ENCODE results near the gene MTHFR.
A peak's percentile ranks its signal among the peaks of the same experiment; 100 is the strongest.

The MTHFR gene

GRCh38 chr1:11805422-11806306 is at the start of gene MTHFR, which contains the start of gene CLCN6:
MTHFR (minus strand) TSS chr1:11805964; CDS start chr1:11803116, 2,848 bp downstream.
CLCN6 (plus strand) TSS chr1:11806191; CDS start chr1:11806263, 72 bp downstream.
- H3K9ac ChIP-seq (ENCODE audit: low read depth, low read length), result peak within 1 kb of the TSS; percentile 90
- peak within 1 kb of the TSS; percentile 92 for H3K4me3 ChIP-seq (ENCODE audit: low read depth, low read length)
- H3K36me3 ChIP-seq (ENCODE audit: control insufficient read depth, insufficient read depth, low read length), result peaks cover 6% of the 10 kb centered on the region
- peaks cover 15% of the 10 kb centered on the region for H3K4me1 ChIP-seq (ENCODE audit: control insufficient read depth, insufficient read depth, low read length)
- no peaks in the 10 kb centered on the region for H3K27me3 ChIP-seq (ENCODE audit: control insufficient read depth, insufficient read depth, low read length)
- no peaks in the 10 kb centered on the region for H3K9me3 ChIP-seq (ENCODE audit: control insufficient read depth, insufficient read depth, low read length)

GRCh38 chr1:11855430-11855829 is 49.7 kb upstream of the MTHFR start:
- H3K4me1 ChIP-seq (ENCODE audit: control insufficient read depth, insufficient read depth, low read length), result no peaks in the 10 kb centered on the region
- H3K27me3 ChIP-seq (ENCODE audit: control insufficient read depth, insufficient read depth, low read length), result peaks cover 29% of the 10 kb centered on the region
- no peak overlapping the region for H3K4me3 ChIP-seq (ENCODE audit: low read depth, low read length)
- H3K9ac ChIP-seq (ENCODE audit: low read depth, low read length), result no peak overlapping the region
- no peaks in the 10 kb centered on the region for H3K9me3 ChIP-seq (ENCODE audit: control insufficient read depth, insufficient read depth, low read length)
- no peaks in the 10 kb centered on the region for H3K36me3 ChIP-seq (ENCODE audit: control insufficient read depth, insufficient read depth, low read length)

DNA sequence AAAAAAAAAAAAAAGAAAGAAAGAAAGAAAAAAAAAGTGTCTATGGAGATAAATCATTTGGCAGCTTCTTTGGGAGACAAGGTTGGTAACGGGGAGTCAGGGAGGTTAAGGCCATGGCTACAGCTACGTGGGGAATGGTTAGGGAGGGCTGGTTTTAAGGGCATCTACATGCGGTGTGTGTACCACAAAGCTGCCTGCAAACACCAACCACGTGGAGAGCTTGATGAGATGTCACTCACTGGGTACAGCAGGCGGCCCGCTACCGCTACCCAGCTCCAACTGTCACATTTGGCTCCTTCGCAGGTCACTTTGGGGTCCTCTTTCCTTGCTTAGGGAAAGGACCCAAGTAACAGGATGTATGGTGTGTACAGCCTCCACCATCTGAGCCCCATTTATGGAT is 48.8 kb upstream of the MTHFR start:
- Histone ChIP-seq H3K9ac (ENCODE audit: low read depth, low read length) (no peak overlapping the region), H3K27me3 (ENCODE audit: control insufficient read depth, insufficient read depth, low read length) (peaks cover 22% of the 10 kb centered on the region), H3K4me1 (ENCODE audit: control insufficient read depth, insufficient read depth, low read length) (no peaks in the 10 kb centered on the region), H3K9me3 (ENCODE audit: control insufficient read depth, insufficient read depth, low read length) (no peaks in the 10 kb centered on the region), H3K36me3 (ENCODE audit: control insufficient read depth, insufficient read depth, low read length) (no peaks in the 10 kb centered on the region), H3K4me3 (ENCODE audit: low read depth, low read length) (no peak overlapping the region)

DNA sequence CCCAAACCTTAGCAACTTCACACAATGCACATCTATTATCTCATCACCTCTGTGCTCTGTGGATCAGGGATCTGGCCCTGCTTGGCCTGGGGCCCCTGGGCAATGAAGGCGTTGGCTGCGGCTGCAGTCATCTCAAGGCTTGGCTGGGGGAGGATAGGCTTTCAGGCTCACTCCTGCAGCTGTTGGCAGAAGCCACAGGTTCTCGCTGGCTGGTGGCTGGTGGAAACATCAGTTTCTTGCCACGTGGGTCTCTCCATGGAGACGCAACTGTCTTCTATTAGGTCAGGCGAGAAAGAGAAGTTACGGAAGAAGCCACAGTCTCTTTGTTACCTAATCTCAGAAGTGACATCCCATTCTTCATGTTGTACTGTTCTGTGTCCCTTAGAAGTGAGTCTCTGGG is 45.4 kb upstream of the MTHFR start:
- H3K9ac ChIP-seq (ENCODE audit: low read depth, low read length), result no peak overlapping the region
- H3K4me3 ChIP-seq (ENCODE audit: low read depth, low read length), result no peak overlapping the region
- H3K36me3 ChIP-seq (ENCODE audit: control insufficient read depth, insufficient read depth, low read length), result peaks cover 2% of the 10 kb centered on the region
- H3K9me3 ChIP-seq (ENCODE audit: control insufficient read depth, insufficient read depth, low read length), result no peaks in the 10 kb centered on the region
- no peaks in the 10 kb centered on the region for H3K27me3 ChIP-seq (ENCODE audit: control insufficient read depth, insufficient read depth, low read length)
- no peaks in the 10 kb centered on the region for H3K4me1 ChIP-seq (ENCODE audit: control insufficient read depth, insufficient read depth, low read length)

GRCh38 chr1:11850156-11850555 is 44.4 kb upstream of the MTHFR start:
- no peak overlapping the region for H3K9ac ChIP-seq (ENCODE audit: low read depth, low read length)
- H3K4me3 ChIP-seq (ENCODE audit: low read depth, low read length), result no peak overlapping the region

GRCh38 chr1:11848373-11848700 is 42.6 kb upstream of the MTHFR start:
- Histone ChIP-seq H3K36me3 (ENCODE audit: control insufficient read depth, insufficient read depth, low read length) (peaks cover 8% of the 10 kb centered on the region), H3K4me3 (ENCODE audit: low read depth, low read length) (no peak overlapping the region), H3K4me1 (ENCODE audit: control insufficient read depth, insufficient read depth, low read length) (no peaks in the 10 kb centered on the region), H3K9ac (ENCODE audit: low read depth, low read length) (no peak overlapping the region), H3K9me3 (ENCODE audit: control insufficient read depth, insufficient read depth, low read length) (no peaks in the 10 kb centered on the region), H3K27me3 (ENCODE audit: control insufficient read depth, insufficient read depth, low read length) (no peaks in the 10 kb centered on the region)

More at GRCh38 chr1:11850156-11850555, 44.4 kb upstream of the MTHFR start:
- H3K36me3 ChIP-seq (ENCODE audit: control insufficient read depth, insufficient read depth, low read length), result peaks cover 2% of the 10 kb centered on the region
- H3K27me3 ChIP-seq (ENCODE audit: control insufficient read depth, insufficient read depth, low read length), result no peaks in the 10 kb centered on the region
- no peaks in the 10 kb centered on the region for H3K9me3 ChIP-seq (ENCODE audit: control insufficient read depth, insufficient read depth, low read length)
- no peaks in the 10 kb centered on the region for H3K4me1 ChIP-seq (ENCODE audit: control insufficient read depth, insufficient read depth, low read length)

DNA sequence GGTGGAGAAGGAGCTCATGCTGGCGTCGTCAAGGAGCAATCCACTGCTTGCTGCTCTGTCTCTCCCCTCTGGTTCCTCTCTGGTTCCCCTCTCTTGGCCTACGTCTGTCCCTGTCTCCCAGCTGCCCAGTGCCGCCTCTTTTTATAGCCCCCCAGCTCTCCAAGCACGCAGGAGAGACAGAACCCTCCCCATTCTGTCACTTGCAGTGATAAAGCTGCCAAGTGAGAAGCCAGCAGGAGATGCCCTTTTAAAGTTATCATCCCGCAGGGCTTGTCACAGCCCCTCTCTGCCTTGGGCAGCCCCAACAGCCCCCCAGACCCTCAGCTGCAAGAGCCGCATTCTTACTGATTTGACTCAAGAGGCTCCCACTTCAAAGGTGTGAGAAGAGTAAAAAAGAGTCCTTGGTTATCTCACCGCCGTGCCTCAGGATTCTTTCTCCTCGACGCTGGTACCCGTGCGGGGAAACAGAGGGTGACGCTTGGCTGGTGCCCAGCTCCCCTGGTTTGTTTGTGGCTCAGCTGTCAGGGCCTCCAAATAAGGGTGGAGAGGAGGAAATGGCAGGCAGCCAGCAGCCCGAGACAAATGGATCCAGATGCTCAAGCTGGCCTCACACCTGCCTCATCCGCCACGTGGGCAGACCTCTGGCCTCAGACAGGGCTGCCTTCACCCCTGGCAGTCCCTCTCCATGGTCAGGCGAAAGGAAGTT is 42.1 kb upstream of the MTHFR start, which contains the start of gene NPPA:
Gene NPPA, minus strand, starts transcription at position 117 of the 706 bp plus-strand sequence. Its CDS starts 99 bp downstream, at position 18.
- Histone ChIP-seq H3K4me3 (ENCODE audit: low read depth, low read length) (no peak within 1 kb of the TSS), H3K27me3 (ENCODE audit: control insufficient read depth, insufficient read depth, low read length) (no peaks in the 10 kb centered on the region), H3K9me3 (ENCODE audit: control insufficient read depth, insufficient read depth, low read length) (no peaks in the 10 kb centered on the region), H3K4me1 (ENCODE audit: control insufficient read depth, insufficient read depth, low read length) (no peaks in the 10 kb centered on the region), H3K9ac (ENCODE audit: low read depth, low read length) (no peak within 1 kb of the TSS), H3K36me3 (ENCODE audit: control insufficient read depth, insufficient read depth, low read length) (peaks cover 8% of the 10 kb centered on the region)

DNA sequence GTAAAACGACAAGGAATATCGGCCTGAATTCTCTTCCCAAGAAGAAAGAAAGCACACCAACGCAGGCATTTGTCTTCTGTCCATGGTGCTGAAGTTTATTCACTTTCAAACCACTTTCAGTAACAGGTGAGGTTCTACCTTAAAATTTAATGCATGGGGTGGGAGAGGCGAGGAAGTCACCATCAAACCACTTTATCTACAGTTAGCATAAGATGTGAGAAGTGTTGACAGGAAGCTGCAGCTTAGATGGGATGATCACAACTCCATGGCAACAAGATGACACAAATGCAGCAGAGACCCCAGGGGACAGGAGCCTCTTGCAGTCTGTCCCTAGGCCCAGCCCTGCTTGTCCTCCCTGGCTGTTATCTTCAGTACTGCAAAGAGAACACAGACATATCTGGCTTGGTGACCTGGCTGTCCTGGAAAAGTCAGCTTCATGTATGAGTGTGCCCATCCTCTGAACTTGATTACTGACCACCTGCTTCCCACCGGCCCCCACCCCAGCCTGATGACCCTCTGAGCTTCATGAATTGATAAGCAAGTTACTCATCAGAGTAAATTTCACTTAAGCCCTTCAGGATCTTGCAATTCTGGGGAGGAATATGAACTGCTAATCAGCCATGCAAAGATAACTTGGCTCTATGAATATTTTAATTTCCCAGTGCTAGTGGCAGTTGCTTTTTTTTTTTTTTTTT is 40.0 kb upstream of the MTHFR start:
- Histone ChIP-seq H3K9me3 (ENCODE audit: control insufficient read depth, insufficient read depth, low read length) (no peaks in the 10 kb centered on the region), H3K27me3 (ENCODE audit: control insufficient read depth, insufficient read depth, low read length) (no peaks in the 10 kb centered on the region), H3K4me1 (ENCODE audit: control insufficient read depth, insufficient read depth, low read length) (no peaks in the 10 kb centered on the region), H3K9ac (ENCODE audit: low read depth, low read length) (no peak overlapping the region), H3K36me3 (ENCODE audit: control insufficient read depth, insufficient read depth, low read length) (peaks cover 25% of the 10 kb centered on the region), H3K4me3 (ENCODE audit: low read depth, low read length) (no peak overlapping the region)

DNA sequence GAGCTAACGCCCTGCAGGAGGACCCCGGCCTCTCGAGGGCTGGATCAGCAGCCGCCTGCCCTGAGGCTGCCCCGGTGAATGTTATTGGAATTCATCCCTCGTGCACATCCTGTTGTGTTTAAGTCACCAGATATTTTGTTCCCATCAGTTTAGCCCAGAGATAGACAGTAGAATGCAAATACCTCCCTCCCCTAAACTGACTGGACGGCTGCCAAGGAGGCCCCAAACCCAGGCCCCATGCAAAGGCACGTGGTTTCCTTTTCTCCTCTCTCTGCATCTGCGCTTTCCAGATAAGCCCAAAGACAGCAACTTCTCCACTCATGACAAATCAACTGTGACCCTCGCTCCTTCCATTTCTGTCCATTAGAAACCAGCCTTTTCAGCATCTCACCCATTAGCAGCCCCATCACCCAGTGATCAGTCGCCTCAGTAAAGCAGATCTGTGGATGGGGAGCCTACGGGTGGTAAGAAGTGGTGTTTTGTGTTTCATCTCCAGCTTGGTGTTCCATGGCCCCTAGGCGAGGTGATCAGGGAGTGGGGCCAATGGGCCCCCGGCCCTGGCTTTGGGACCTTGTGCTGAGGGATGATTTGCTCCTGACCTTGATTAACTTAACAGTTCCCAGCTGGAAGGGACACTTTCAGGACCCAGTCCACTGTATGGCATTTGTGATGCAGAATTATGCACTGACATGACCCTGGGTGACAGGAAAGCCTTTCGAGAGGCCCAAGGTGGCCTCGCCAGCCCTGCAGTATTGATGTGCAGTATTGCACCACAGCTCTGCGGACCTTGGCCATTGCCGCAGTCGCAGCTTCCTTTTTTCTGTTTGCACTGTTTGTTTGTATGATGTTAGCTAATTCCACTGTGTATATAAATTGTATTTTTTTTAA is 36.6 kb upstream of the MTHFR start:
- Histone ChIP-seq H3K4me1 (ENCODE audit: control insufficient read depth, insufficient read depth, low read length) (no peaks in the 10 kb centered on the region), H3K36me3 (ENCODE audit: control insufficient read depth, insufficient read depth, low read length) (peaks cover 50% of the 10 kb centered on the region), H3K27me3 (ENCODE audit: control insufficient read depth, insufficient read depth, low read length) (no peaks in the 10 kb centered on the region), H3K4me3 (ENCODE audit: low read depth, low read length) (no peak overlapping the region), H3K9me3 (ENCODE audit: control insufficient read depth, insufficient read depth, low read length) (no peaks in the 10 kb centered on the region), H3K9ac (ENCODE audit: low read depth, low read length) (no peak overlapping the region)

DNA sequence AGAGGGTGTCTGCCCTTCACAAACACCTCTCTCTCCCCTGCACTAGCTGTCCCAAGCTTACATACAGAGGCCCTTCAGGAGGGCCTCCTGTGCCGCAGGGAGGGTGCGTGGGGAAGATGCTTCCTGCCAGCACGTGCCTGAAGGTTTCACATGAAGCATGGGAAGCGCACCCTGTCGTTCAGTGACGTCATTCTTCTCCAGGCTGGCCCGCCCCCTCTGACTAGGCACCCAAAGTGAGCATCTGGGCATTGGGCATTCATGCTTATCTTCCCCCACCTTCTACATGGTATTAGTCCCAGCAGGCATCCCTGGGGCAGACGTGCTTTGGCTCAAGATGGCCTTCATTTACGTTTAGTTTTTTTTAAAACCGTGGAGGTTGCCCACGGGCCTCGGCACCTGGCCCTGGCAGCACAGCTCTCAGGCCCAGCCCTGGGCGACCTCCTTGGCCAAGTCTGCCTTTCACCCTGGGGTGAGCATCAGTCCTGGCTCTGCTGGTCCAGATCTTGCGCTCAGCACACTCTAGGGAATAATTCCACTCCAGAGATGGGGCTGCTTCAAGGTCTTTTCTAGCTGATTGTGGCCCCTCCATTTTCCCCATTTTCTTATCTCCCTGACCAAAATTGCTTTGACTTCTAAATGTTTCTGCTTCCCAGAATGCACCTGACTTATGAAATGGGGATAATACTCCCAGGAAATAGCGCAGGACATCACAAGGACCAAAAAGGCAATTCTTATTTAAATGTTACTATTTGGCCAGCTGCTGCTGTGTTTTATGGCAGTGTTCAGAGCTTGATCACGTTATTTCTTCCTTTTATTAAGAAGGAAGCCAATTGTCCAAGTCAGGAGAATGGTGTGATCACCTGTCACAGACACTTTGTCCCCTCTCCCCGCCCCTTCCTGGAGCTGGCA is 35.7 kb upstream of the MTHFR start:
- Histone ChIP-seq H3K36me3 (ENCODE audit: control insufficient read depth, insufficient read depth, low read length) (peaks cover 56% of the 10 kb centered on the region), H3K9ac (ENCODE audit: low read depth, low read length) (no peak overlapping the region), H3K4me3 (ENCODE audit: low read depth, low read length) (no peak overlapping the region)

More for the DNA sequence above, 35.7 kb upstream of the MTHFR start:
- no peaks in the 10 kb centered on the region for H3K4me1 ChIP-seq (ENCODE audit: control insufficient read depth, insufficient read depth, low read length)
- no peaks in the 10 kb centered on the region for H3K27me3 ChIP-seq (ENCODE audit: control insufficient read depth, insufficient read depth, low read length)
- no peaks in the 10 kb centered on the region for H3K9me3 ChIP-seq (ENCODE audit: control insufficient read depth, insufficient read depth, low read length)

Measured in iPS-15b (cell line).